GM23338 (cell line): ENCODE results near the gene GNAZ. TPM values are rescaled to one million over a fixed set of nuclear protein-coding genes. Genes with fewer than 3 reads are reported as not detected.

Experiments
- ATAC-seq: fragments of 200-7000 bp; cut with Tn5 transposase; 3 replicates; pipeline ENCODE4 v1.9.1; 2020
- DNase-seq: peaks from one replicate; pipeline ENCODE4 v3.0.0-alpha.2; 2015; ENCODE audit warnings: low spot score
- H2AFZ ChIP-seq: fragments of 200-600 bp; sonication (generic); 2 replicates; pipeline ENCODE4 v1.8.0; 2016; ENCODE audit warnings: antibody characterized with exemption, mild to moderate bottlenecking, moderate library complexity
- H3F3A ChIP-seq: fragments of 200-600 bp; sonication (generic); replicated peaks from 2 replicates; pipeline ENCODE4 v1.8.0; 2017; ENCODE audit warnings: antibody characterized with exemption, mixed run types, low read depth
- H3K27ac ChIP-seq: fragments of 200-600 bp; sonication (generic); 2 replicates; pipeline ENCODE4 v1.6.1; 2016; ENCODE audit warnings: low read depth
- H3K27me3 ChIP-seq: fragments of 200-600 bp; sonication (generic); 2 replicates; pipeline ENCODE4 v1.8.0; 2016; ENCODE audit warnings: mild to moderate bottlenecking, mixed run types, moderate library complexity; ENCODE audit not compliant: insufficient read depth
- H3K36me3 ChIP-seq: fragments of 200-600 bp; sonication (generic); 2 replicates; pipeline ENCODE4 v1.8.0; 2016; ENCODE audit warnings: mild to moderate bottlenecking; ENCODE audit not compliant: insufficient read depth
- H3K4me1 ChIP-seq: fragments of 200-600 bp; sonication (generic); 2 replicates; pipeline ENCODE4 v1.8.0; 2016; ENCODE audit warnings: mild to moderate bottlenecking, moderate library complexity; ENCODE audit not compliant: insufficient read depth
- H3K4me2 ChIP-seq: fragments of 200-600 bp; sonication (generic); 2 replicates; pipeline ENCODE4 v1.7.1; 2017; ENCODE audit warnings: mixed run types
- H3K4me3 ChIP-seq: fragments of 200-600 bp; sonication (generic); 2 replicates; pipeline ENCODE4 v1.6.1; 2016; ENCODE audit warnings: mixed run types
- H3K79me2 ChIP-seq: fragments of 200-600 bp; sonication (generic); replicated peaks from 2 replicates; pipeline ENCODE4 v1.8.0; 2017; ENCODE audit warnings: mild to moderate bottlenecking; ENCODE audit not compliant: insufficient read depth
- H3K9me2 ChIP-seq: fragments of 200-600 bp; sonication (generic); 2 replicates; pipeline ENCODE4 v1.8.0; 2017; ENCODE audit not compliant: insufficient read depth
- H4K20me1 ChIP-seq: fragments of 200-600 bp; sonication (generic); replicated peaks from 2 replicates; pipeline ENCODE4 v1.8.0; 2017; ENCODE audit warnings: mild to moderate bottlenecking; ENCODE audit not compliant: insufficient read depth
- H3K27ac Mint-ChIP-seq: 2 replicates; pipeline ENCODE4 v1.8.0; 2020; ENCODE audit warnings: inconsistent platforms, mild to moderate bottlenecking, moderate library complexity, mixed read lengths
- H3K27me3 Mint-ChIP-seq: 3 replicates; pipeline ENCODE4 v1.8.0; 2022; ENCODE audit warnings: low read depth, mild to moderate bottlenecking, moderate library complexity, mixed read lengths, inconsistent platforms; ENCODE audit not compliant: insufficient read depth, poor library complexity
- H3K36me3 Mint-ChIP-seq: 3 replicates; pipeline ENCODE4 v1.8.0; 2021; ENCODE audit warnings: low read depth, mild to moderate bottlenecking, inconsistent platforms, moderate library complexity, mixed read lengths
- H3K4me1 Mint-ChIP-seq: 3 replicates; pipeline ENCODE4 v1.8.0; 2020; ENCODE audit warnings: mild to moderate bottlenecking, inconsistent platforms, mixed read lengths
- H3K4me3 Mint-ChIP-seq: 3 replicates; pipeline ENCODE4 v1.8.0; 2021; ENCODE audit warnings: moderate library complexity, mild to moderate bottlenecking, inconsistent platforms, mixed read lengths
- H3K9me3 Mint-ChIP-seq: 3 replicates; pipeline ENCODE4 v1.8.0; 2020; ENCODE audit warnings: moderate library complexity, mild to moderate bottlenecking, inconsistent platforms, mixed read lengths
- EZH2 ChIP-seq: fragments of 200-600 bp; sonication (generic); IDR thresholded peaks from one replicate; pipeline ENCODE4 v1.8.0; 2017; ENCODE audit warnings: antibody characterized with exemption, mild to moderate bottlenecking, low read depth; ENCODE audit not compliant: unreplicated experiment
- EZH2phosphoT487 ChIP-seq: fragments of 200-600 bp; sonication (generic); IDR thresholded peaks from one replicate; pipeline ENCODE4 v1.8.1; 2018; ENCODE audit warnings: antibody characterized with exemption; ENCODE audit not compliant: unreplicated experiment
- JUNB ChIP-seq: IDR thresholded peaks from one replicate; pipeline ENCODE4 v1.6.1; 2016; ENCODE audit warnings: antibody characterized with exemption; ENCODE audit not compliant: unreplicated experiment
- NANOG ChIP-seq: IDR thresholded peaks from 2 replicates; pipeline ENCODE4 v1.6.1; 2016; ENCODE audit warnings: antibody characterized with exemption, borderline replicate concordance
- POLR2AphosphoS5 ChIP-seq: IDR thresholded peaks from 2 replicates; pipeline ENCODE4 v1.6.1; 2016; ENCODE audit warnings: antibody characterized with exemption, low read depth
- STAT1 ChIP-seq: IDR thresholded peaks from one replicate; pipeline ENCODE4 v1.6.1; 2016; ENCODE audit warnings: antibody characterized with exemption; ENCODE audit not compliant: unreplicated experiment
- ZNF114 ChIP-seq: fragments of 250-450 bp; sonication (Bioruptor Pico); IDR thresholded peaks from 2 replicates; pipeline ENCODE4 v1.5.0; 2020; ENCODE audit warnings: mild to moderate bottlenecking, moderate library complexity
- ZNF331 ChIP-seq: fragments of 250-450 bp; sonication (Bioruptor Pico); IDR thresholded peaks from 2 replicates; pipeline ENCODE4 v1.5.0; 2020; ENCODE audit warnings: low read depth, mild to moderate bottlenecking, moderate library complexity
- polyA plus RNA-seq: library from polyadenylated mRNA; unstranded; fragments of >200 nt; fragmentation: Nextera tagmentation; extraction: Ambion mirVana; gene quantifications from 2 replicates; pipeline ENCODE4 v1.2.1, GENCODE V29; 2016
- total RNA-seq: library from RNA; depleted of rRNA; stranded (reverse); fragments of >200 nt; shearing (Covaris generic); gene quantifications from 2 replicates; pipeline ENCODE4 v1.2.3, GENCODE V29; 2014
- TF ChIP-seq, protein P1 (sequence below), 2 experiments: fragments of 200-600 bp in 1 of 2; sonication (generic) in 1 of 2; conservative IDR thresholded peaks; 2 replicates each; pipeline versions ENCODE4 v1.5.1 to v1.6.1; 2016 to 2017; ENCODE audit warnings: antibody characterized with exemption in 2 of 2, low read depth in 2 of 2, mild to moderate bottlenecking in 2 of 2, moderate library complexity in 1 of 2
- TF ChIP-seq, protein P2 (sequence below): fragments of 250-450 bp; sonication (Bioruptor Pico); IDR thresholded peaks from 2 replicates; pipeline ENCODE4 v1.5.0; 2020; ENCODE audit warnings: mild to moderate bottlenecking, moderate library complexity
- TF ChIP-seq, protein P3 (sequence below): IDR thresholded peaks from 2 replicates; pipeline ENCODE4 v1.6.1; 2016; ENCODE audit warnings: antibody characterized with exemption

The GNAZ gene
- total and polyA plus RNA-seq, 2 experiments from 2014 or later: 2.9 to 11.1 TPM

DNA sequence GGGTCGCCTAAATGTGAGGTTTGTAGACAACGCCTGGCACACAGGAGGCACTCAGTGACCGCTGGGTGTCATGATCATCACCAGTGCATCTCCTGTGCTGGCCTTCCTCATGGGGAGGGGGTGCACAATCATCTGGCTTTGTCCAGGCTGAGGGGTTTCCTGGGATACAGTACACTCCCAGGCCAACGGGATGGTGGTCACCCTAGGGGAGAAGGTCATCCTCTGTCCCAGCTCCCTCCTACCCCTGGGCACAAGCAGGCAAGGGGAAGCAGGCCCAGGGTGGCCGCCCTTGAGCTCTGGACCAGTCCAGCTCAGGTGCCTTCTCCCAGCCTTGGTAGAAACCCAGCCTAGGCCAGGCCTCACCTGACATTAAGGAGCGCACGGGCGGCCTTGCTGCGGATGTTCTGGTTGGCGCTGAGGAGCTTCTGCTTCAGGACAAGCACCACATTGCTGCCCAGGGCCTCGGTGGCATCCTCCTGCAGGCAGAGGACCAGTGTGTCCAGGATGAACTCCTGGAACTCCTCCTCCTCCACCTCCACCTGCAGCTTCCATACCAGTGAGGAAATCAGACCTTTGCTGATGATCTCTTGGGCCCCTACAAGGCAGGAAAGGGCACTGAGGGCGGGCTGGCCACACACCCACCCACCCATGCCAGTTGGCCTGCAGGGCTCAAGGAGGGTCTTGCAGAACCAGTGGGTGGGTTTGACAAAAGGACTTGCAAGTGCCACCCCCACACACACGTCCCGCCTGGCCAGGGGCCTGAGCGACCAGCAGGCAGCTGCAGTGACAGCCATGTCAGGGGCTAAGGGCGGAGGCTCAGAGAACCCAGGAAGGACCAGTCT lies 6.6 kb upstream of the GNAZ start:
- Mint-ChIP-seq H3K4me1 (peaks cover 11% of the 10 kb centered on the region; the same call in 2 of the 3 replicates), H3K9me3 (no peaks in the 10 kb centered on the region), H3K4me3 (no peak overlapping the region), H3K27me3 (peaks cover 6% of the 10 kb centered on the region), H3K36me3 (no peaks in the 10 kb centered on the region; the same call in 2 of the 3 replicates), H3K27ac (no peak overlapping the region)
- Histone ChIP-seq H3K9me2 (no peaks in the 10 kb centered on the region), H3K4me3 (no peak overlapping the region), H2AFZ (no peak overlapping the region), H4K20me1 (no peaks in the 10 kb centered on the region), H3K79me2 (no peaks in the 10 kb centered on the region), H3K4me1 (no peaks in the 10 kb centered on the region), H3K27ac (no peak overlapping the region), H3F3A (no peaks in the 10 kb centered on the region), H3K4me2 (no peak overlapping the region), H3K27me3 (peaks cover 15% of the 10 kb centered on the region), H3K36me3 (no peaks in the 10 kb centered on the region)
- no peak for ATAC-seq
- DNase-seq: no peak
- TF ChIP-seq ZNF331 (CRISPR knock-in tag) (no peak), ZNF114 (no peak), STAT1 (no peak), EZH2 (no peak)

DNA sequence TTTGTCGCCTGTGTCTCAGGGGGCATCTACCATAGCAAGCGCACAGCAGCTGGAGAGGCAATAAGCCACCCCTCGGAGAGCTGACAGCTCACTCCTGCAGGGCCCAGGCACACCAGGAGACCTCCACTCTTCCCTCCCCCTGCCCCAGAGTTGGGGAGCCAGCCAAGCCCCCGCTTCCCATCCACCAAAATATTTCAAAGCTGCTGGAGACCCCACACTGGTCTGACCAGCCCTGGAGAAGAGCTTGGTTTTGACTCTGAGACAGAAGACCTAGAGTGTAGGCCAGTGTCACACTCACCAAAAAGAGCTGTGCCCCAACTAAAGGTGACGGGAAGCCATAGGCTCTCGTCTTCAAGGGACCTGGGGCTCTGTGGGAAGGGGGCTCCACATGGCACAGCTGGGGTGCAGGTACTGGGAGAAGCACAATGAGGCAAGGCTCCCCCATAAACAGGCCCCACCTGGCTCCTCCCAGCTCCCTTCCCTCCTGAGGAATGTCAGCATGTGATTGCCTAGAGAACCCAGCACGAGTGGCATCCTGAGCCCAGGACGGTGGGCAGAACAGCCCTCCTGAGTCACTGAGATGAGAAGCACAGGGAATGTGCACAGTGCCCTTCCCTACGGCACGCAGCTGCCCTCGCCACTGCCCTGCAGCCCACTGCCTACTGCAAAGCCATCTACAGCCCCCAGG lies 5.8 kb upstream of the GNAZ start:
- no peak for DNase-seq
- TF ChIP-seq, protein P1, sequence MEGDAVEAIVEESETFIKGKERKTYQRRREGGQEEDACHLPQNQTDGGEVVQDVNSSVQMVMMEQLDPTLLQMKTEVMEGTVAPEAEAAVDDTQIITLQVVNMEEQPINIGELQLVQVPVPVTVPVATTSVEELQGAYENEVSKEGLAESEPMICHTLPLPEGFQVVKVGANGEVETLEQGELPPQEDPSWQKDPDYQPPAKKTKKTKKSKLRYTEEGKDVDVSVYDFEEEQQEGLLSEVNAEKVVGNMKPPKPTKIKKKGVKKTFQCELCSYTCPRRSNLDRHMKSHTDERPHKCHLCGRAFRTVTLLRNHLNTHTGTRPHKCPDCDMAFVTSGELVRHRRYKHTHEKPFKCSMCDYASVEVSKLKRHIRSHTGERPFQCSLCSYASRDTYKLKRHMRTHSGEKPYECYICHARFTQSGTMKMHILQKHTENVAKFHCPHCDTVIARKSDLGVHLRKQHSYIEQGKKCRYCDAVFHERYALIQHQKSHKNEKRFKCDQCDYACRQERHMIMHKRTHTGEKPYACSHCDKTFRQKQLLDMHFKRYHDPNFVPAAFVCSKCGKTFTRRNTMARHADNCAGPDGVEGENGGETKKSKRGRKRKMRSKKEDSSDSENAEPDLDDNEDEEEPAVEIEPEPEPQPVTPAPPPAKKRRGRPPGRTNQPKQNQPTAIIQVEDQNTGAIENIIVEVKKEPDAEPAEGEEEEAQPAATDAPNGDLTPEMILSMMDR (conservative IDR thresholded peaks at IDR 0.05; ENCODE audit: low read depth in 2 of 2): no peak
- TF ChIP-seq STAT1 (no peak), EZH2phosphoT487 (no peak), JUNB (no peak), POLR2AphosphoS5 (no peak), ZNF114 (no peak), ZNF331 (CRISPR knock-in tag) (no peak), EZH2 (no peak), NANOG (no peak)
- TF ChIP-seq, protein P2, sequence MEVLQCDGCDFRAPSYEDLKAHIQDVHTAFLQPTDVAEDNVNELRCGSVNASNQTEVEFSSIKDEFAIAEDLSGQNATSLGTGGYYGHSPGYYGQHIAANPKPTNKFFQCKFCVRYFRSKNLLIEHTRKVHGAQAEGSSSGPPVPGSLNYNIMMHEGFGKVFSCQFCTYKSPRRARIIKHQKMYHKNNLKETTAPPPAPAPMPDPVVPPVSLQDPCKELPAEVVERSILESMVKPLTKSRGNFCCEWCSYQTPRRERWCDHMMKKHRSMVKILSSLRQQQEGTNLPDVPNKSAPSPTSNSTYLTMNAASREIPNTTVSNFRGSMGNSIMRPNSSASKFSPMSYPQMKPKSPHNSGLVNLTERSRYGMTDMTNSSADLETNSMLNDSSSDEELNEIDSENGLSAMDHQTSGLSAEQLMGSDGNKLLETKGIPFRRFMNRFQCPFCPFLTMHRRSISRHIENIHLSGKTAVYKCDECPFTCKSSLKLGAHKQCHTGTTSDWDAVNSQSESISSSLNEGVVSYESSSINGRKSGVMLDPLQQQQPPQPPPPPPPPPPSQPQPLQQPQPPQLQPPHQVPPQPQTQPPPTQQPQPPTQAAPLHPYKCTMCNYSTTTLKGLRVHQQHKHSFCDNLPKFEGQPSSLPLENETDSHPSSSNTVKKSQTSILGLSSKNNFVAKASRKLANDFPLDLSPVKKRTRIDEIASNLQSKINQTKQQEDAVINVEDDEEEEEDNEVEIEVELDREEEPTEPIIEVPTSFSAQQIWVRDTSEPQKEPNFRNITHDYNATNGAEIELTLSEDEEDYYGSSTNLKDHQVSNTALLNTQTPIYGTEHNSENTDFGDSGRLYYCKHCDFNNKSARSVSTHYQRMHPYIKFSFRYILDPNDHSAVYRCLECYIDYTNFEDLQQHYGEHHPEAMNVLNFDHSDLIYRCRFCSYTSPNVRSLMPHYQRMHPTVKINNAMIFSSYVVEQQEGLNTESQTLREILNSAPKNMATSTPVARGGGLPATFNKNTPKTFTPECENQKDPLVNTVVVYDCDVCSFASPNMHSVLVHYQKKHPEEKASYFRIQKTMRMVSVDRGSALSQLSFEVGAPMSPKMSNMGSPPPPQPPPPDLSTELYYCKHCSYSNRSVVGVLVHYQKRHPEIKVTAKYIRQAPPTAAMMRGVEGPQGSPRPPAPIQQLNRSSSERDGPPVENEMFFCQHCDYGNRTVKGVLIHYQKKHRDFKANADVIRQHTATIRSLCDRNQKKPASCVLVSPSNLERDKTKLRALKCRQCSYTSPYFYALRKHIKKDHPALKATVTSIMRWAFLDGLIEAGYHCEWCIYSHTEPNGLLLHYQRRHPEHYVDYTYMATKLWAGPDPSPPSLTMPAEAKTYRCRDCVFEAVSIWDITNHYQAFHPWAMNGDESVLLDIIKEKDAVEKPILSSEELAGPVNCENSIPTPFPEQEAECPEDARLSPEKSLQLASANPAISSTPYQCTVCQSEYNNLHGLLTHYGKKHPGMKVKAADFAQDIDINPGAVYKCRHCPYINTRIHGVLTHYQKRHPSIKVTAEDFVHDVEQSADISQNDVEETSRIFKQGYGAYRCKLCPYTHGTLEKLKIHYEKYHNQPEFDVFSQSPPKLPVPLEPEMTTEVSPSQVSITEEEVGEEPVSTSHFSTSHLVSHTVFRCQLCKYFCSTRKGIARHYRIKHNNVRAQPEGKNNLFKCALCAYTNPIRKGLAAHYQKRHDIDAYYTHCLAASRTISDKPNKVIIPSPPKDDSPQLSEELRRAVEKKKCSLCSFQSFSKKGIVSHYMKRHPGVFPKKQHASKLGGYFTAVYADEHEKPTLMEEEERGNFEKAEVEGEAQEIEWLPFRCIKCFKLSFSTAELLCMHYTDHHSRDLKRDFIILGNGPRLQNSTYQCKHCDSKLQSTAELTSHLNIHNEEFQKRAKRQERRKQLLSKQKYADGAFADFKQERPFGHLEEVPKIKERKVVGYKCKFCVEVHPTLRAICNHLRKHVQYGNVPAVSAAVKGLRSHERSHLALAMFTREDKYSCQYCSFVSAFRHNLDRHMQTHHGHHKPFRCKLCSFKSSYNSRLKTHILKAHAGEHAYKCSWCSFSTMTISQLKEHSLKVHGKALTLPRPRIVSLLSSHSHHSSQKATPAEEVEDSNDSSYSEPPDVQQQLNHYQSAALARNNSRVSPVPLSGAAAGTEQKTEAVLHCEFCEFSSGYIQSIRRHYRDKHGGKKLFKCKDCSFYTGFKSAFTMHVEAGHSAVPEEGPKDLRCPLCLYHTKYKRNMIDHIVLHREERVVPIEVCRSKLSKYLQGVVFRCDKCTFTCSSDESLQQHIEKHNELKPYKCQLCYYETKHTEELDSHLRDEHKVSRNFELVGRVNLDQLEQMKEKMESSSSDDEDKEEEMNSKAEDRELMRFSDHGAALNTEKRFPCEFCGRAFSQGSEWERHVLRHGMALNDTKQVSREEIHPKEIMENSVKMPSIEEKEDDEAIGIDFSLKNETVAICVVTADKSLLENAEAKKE: no peak
- TF ChIP-seq, protein P3, sequence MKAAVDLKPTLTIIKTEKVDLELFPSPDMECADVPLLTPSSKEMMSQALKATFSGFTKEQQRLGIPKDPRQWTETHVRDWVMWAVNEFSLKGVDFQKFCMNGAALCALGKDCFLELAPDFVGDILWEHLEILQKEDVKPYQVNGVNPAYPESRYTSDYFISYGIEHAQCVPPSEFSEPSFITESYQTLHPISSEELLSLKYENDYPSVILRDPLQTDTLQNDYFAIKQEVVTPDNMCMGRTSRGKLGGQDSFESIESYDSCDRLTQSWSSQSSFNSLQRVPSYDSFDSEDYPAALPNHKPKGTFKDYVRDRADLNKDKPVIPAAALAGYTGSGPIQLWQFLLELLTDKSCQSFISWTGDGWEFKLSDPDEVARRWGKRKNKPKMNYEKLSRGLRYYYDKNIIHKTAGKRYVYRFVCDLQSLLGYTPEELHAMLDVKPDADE: no peak

More for the DNA sequence above, 5.8 kb upstream of the GNAZ start:
- no peaks in the 10 kb centered on the region; the same call in 2 of the 3 replicates for H3K36me3 Mint-ChIP-seq
- Histone ChIP-seq H3F3A (no peaks in the 10 kb centered on the region), H3K4me3 (no peak overlapping the region), H3K4me2 (no peak overlapping the region), H3K27ac (no peak overlapping the region), H3K4me1 (no peaks in the 10 kb centered on the region; the same call in 1 of the 2 replicates), H3K79me2 (no peaks in the 10 kb centered on the region), H3K27me3 (peaks cover 23% of the 10 kb centered on the region), H2AFZ (no peak overlapping the region), H3K9me2 (no peaks in the 10 kb centered on the region), H3K36me3 (no peaks in the 10 kb centered on the region), H4K20me1 (no peaks in the 10 kb centered on the region)
- ATAC-seq: no peak
- H3K27me3 Mint-ChIP-seq: peaks cover 14% of the 10 kb centered on the region
- no peaks in the 10 kb centered on the region for H3K9me3 Mint-ChIP-seq
- H3K27ac Mint-ChIP-seq: no peak overlapping the region
- no peak overlapping the region for H3K4me3 Mint-ChIP-seq
- H3K4me1 Mint-ChIP-seq: peaks cover 12% of the 10 kb centered on the region; the same call in 2 of the 3 replicates
